GM18508 (cell line): ENCODE data around the gene C10orf105.

Source experiments
- ATAC-seq: cut with Tn5 transposase; IDR thresholded peaks from one replicate; pipeline ENCODE4 v1.9.1; 2021; ENCODE audit warnings: moderate number of reproducible peaks; ENCODE audit not compliant: insufficient read depth, unreplicated experiment

The C10orf105 gene

DNA sequence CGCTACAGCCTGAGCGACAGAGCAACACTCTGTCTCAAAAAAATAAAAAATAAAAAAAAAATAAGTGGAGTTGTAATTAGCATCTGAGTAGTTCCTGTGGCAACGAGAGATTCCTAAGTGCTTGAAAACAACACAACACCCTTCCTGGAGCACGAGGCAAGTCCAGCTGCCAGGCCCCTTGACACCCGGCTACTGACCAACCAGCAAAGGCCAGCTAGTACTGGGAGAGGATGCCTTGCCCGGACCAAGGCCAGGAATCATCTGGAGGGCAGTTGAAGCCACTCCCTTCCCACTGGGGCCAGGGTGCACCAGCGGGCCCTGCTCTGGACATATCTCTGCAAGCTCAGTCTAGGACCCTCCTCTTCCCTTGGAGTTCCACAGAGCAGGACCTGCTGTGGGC, 536 bp downstream of the C10orf105 start:
- ATAC-seq = no peak

DNA sequence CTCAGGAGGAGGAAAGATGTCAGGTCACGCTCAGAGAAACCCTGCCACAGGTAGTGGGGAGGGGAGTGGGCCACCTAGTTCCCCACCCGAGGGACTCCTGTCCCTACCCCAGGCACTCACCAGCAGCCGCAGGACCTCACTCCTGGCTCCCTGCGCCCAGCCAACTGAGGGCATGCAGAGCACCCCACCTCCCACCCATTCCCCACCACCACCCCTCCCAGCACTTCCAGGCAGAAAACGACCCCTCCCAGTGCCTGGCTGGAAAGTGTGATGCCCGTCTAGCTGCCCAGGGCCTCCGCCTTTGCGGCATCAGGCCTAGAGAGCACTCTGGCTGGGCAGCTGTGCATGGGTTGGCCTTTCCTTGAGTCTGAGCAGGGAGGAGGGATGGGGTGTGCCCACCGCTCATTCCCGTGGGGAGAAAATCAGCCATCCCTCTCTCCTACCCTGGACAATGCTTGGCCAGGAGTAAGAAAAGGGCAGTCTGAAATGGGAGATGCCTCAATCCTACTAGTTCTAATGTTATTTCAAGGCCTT, 1.3 kb downstream of the C10orf105 start:
- ATAC-seq = no peak

- no peak for ATAC-seq
Observed at GRCh38 chr10:71717551-71717951, 2.0 kb downstream of the C10orf105 start.

GRCh38 chr10:71717056-71717455, 2.5 kb downstream of the C10orf105 start:
- ATAC-seq = no peak

GRCh38 chr10:71716426-71716825, 3.2 kb downstream of the C10orf105 start:
- no peak for ATAC-seq

DNA sequence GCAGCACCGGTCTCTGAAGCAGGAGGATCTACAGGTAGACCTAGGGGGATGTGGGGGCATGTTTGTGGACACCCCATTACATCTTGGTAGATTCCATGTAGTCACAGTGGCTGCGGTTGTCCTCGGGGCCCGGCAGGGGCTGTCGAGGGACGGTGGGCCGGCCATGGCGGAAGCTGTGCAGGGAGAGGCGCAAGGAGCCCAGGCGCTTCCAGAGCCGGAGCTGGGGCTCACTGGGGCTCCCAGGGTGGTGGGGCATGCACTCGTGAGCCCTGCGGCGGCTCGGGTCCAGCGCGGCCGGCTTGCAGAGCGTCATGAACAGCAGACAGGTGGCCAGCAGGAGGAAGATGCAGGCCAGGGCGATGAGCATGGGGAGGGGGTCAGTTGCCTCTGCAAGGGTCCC, 3.7 kb downstream of the C10orf105 start:
- ATAC-seq = no peak

DNA sequence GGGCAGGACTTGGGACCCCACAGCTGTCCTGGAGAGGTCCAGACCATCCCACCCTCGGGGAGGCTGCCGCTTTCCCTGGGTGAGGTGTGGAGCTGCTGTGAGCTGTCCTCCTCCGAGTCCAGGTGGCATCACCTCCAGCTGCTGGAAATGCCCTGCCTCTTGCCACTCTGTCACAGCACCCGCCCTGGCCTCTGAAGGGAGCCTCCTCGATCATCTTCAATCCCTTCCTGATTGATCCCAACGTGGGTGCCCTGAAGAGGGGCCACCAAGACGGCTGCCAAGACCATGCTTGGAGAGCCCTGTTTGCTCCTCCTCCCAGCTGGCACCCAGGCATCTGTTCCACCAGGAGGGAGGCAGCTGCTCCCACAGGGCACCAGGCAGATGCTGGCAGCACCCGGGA, 4.6 kb downstream of the C10orf105 start:
- ATAC-seq = no peak

GRCh38 chr10:71714592-71714991, 5.0 kb downstream of the C10orf105 start:
- no peak for ATAC-seq

- no peak for ATAC-seq
Observed at GRCh38 chr10:71714031-71714410, 5.6 kb downstream of the C10orf105 start.

GRCh38 chr10:71713135-71714030, 6.2 kb downstream of the C10orf105 start:
- ATAC-seq = no peak

GRCh38 chr10:71712572-71713134, 6.9 kb downstream of the C10orf105 start:
- ATAC-seq = no peak

GRCh38 chr10:71712170-71712569, 7.4 kb downstream of the C10orf105 start:
- ATAC-seq = no peak

DNA sequence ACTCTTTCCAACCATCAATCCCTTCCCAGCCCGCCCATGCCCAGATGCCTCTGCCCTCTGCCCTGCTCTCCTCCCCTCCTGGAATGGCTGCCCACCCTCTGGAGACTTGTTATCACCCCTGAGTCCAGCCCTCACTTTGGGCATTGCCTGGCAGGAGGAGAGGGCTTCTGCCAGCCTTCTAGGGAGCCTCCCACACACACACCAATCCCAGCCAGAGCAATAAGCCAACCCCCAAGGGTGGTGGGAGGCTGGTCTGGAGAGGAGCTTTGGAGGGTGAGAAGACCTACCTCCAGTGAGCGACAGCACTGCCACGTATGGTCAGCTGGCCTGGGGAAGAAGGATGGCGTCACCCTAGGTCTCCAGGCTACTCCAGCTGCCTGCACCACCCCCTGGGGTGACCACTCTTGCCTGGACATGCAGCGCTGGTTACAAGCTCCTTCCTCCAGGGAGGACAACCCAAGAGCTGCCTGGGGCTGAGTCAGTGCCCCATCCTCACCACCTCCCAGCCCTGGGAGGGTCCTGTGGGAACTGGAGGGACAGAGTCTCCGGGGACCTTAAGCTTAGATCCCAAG, 8.4 kb downstream of the C10orf105 start:
- ATAC-seq = no peak

- no peak for ATAC-seq
Observed at GRCh38 chr10:71710519-71710918, 9.1 kb downstream of the C10orf105 start.

DNA sequence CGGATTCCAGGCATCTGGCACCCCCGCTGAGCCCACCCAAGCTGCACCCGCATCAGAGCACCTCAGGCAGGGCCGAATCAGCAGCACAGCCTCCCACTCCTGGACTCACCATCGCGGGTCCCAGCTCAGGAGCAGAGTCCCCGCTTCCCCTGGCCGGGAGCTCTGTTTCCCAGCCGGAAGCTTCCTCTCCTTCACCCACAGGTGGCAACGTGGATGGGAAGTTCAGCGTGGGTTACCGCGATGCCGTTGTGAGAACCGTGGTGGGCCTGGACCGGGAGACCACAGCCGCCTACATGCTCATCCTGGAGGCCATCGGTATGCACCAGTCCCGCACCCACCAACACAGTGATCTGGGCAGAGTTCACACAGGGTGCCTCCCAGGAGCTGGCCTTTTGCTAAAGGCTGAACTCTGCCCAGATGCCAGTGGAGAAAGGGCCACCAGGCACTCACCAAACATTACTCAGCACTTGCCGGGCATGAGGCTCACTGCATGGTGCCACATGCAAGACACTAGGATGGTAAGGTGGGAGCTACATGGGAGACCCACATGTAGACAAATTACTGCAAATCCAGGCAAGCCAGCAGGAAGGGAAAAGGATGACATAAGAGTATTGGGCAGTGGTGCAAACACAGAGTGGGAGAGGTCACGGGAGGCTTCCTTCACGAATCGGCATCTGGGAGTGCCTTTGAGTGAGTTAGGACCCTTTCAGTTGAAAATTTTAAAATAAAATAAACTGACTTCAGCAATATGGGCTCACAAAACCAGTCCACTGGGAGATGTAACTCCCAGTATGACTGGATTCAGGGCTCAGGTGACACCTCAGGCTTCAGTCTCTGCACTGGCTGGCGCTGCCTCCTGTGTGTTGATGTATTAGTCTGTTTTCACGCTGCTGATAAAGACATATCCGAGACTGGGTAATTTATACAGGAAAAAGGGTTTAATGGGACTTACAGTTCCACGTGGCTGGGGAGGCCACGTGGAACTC, 10.4 kb downstream of the C10orf105 start:
- no peak for ATAC-seq

DNA sequence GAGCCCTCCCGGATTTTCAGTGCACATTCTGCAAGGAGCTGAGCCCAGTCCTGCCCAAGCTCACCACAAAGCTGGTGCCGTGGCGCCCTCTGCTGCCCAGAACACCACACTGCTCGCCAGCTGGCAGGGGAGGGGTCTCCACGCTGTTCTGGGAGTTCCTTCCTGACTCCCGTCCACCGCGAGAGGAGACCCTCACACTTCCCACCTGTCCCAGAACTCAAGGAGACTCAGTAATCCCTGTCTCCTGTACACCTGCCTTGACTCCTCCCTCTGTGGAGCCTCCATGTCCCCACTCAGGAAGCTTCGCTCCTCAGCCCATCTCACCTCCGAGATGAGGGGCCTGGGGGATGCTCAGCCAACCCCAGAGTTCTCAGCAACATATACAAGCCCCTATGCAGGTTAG, 11.3 kb downstream of the C10orf105 start:
- ATAC-seq = no peak

GRCh38 chr10:71707240-71707789, 12.3 kb downstream of the C10orf105 start:
- ATAC-seq = no peak

GRCh38 chr10:71706216-71707121, 13.1 kb downstream of the C10orf105 start:
- no peak for ATAC-seq

DNA sequence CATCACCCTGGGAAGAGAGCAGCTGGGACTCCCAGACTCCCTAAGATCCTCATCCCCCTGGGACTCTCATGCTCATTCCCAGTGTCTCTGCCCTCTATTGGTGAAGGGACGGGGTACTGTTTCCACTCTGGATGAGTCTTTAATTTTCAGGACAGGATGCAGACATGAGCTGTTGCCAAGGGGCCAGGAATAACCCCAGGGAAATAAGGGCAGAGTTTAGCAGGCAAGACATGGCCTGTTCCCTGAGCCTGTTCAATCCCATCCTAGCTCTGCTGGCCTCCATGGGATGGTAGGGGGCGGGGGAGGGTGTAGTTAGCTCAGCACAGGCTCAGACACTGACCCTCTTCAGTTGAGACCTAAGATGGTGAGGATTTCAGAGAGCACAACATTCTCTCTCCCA, 14.0 kb downstream of the C10orf105 start:
- no peak for ATAC-seq
